Activated CD8-positive, alpha-beta T cell treated with anti-CD3 and anti-CD28 coated beads, Interleukin-2, amount 10 ng/mL, durations not matched to agents 7 days and 5 days (primary cell): ENCODE measurements around the gene CUL5. TPM values are rescaled to one million over a fixed set of nuclear protein-coding genes. Genes with fewer than 3 reads are reported as not detected.

ENCODE experiments used
- ATAC-seq: fragments of 150-1000 bp; cut with Tn5 transposase; one replicate; pipeline ENCODE4 v1.10.0; 2021; ENCODE audit warnings: moderate library complexity
- CTCF ChIA-PET: fragments of 350-600 bp; sonication (Branson Sonifier 250); formaldehyde crosslinking; loops from one replicate; lab custom pipeline; 2021; ENCODE audit warnings: antibody characterized with exemption; lab: Charles Lee
- POLR2A ChIA-PET: fragments of 350-600 bp; sonication (Branson Sonifier 250); formaldehyde crosslinking; loops from one replicate; lab custom pipeline; 2021; ENCODE audit warnings: antibody characterized with exemption; lab: Charles Lee
- DNase-seq: peaks from one replicate; pipeline ENCODE4 v3.0.0-alpha.2; 2020
- H3K27ac Mint-ChIP-seq: one replicate; pipeline ENCODE4 v1.8.0; 2021; ENCODE audit warnings: mild to moderate bottlenecking, mixed read lengths
- H3K27me3 Mint-ChIP-seq: one replicate; pipeline ENCODE4 v1.8.0; 2021; ENCODE audit warnings: low read depth, mixed read lengths
- H3K36me3 Mint-ChIP-seq: one replicate; pipeline ENCODE4 v1.8.0; 2021; ENCODE audit warnings: low read depth, mixed read lengths
- H3K4me1 Mint-ChIP-seq: one replicate; pipeline ENCODE4 v1.8.0; 2021; ENCODE audit warnings: low read depth, mixed read lengths
- H3K4me3 Mint-ChIP-seq: one replicate; pipeline ENCODE4 v1.8.0; 2021; ENCODE audit warnings: mild to moderate bottlenecking, mixed read lengths
- H3K9me3 Mint-ChIP-seq: one replicate; pipeline ENCODE4 v1.8.0; 2022; ENCODE audit warnings: mixed read lengths; ENCODE audit not compliant: insufficient read depth
- total RNA-seq, 2 experiments: library from RNA; stranded (reverse); gene quantifications; one replicate each; pipeline ENCODE4 v1.2.3, GENCODE V29; 2021

The CUL5 gene
- total RNA-seq, 2 experiments from 2014 or later: 29.7 to 31.3 TPM

DNA sequence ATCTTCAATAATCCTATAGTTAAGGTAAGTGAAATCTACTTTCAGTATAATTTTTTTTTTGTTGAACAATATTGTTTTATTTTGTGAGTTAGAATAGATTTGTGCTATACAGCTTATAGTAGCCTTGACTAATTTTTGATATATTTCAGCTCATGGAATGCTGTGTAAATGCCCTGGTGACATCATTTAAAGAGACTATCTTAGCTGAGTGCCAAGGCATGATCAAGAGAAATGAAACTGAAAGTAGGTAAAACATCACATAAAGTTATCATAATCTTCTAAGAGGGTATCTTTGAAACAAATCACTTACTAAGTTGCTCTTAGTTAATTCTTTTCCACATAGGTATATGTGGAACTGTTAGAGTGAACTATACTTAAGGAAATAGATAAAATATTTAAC, 61.2 kb downstream of the CUL5 start:
- Mint-ChIP-seq H3K4me3 (peak overlapping the region; percentile 46), H3K36me3 (peaks cover 37% of the 10 kb centered on the region), H3K27me3 (no peaks in the 10 kb centered on the region), H3K9me3 (no peaks in the 10 kb centered on the region), H3K27ac (peak overlapping the region; percentile 78), H3K4me1 (peaks cover 19% of the 10 kb centered on the region)
- no peak for DNase-seq
- ATAC-seq: peak; percentile 89
- ChIA-PET POLR2A (interaction anchor here (1.8 kb wide), 1 partner anchor 61 kb away, joined by 4 read pairs; the partner anchor contains the start of gene CUL5), CTCF (interaction anchor here (1.7 kb wide), 1 partner anchor 61 kb away, joined by 7 read pairs; the partner anchor contains the start of gene CUL5)

DNA sequence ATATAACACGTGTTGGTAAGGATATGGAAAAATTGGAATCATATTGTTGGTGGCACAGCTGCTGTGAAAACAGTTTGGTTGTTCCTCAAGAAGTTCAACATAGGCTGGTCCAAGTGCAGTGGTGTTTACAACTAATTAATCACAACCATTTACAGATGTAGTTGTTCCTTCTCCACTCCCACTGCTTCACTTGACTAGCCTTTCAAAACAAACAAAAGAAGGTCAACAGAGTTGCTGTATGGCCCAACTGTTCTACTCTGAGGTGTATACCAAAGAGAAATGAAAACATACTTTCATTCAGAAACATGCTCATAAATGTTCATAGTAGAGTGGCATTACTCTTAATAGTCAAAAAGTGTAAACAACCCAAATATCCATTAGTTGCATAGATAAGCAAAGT, 76.1 kb downstream of the CUL5 start:
- H3K9me3 Mint-ChIP-seq: no peaks in the 10 kb centered on the region
- H3K27ac Mint-ChIP-seq: no peak overlapping the region
- no peaks in the 10 kb centered on the region for H3K4me1 Mint-ChIP-seq
- ChIA-PET CTCF (no interaction called here), POLR2A (interaction anchor here (0.6 kb wide), 1 partner anchor 580 kb away, joined by 3 read pairs; no protein-coding TSS in a partner anchor)
- DNase-seq: no peak
- H3K36me3 Mint-ChIP-seq: peaks cover 36% of the 10 kb centered on the region
- no peaks in the 10 kb centered on the region for H3K27me3 Mint-ChIP-seq
- ATAC-seq: no peak
- H3K4me3 Mint-ChIP-seq: no peak overlapping the region

DNA sequence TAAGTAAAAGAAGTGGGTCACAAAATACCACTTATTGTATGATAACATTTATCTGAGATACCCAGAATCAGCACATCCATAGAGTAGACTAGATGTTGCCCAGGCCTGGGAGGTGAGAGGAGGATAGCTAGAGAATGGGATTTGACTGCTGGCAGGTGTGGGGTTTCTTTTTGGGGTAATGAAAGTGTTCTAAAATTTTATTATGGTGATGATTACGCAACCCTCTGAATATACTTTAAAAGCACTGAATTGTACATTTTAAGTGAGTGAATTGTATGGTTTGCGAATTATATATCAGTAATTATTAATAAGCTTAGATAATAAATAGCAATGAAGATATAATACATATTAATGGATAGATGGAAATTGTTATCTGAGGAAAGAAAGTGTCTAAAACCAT, 77.0 kb downstream of the CUL5 start:
- ChIA-PET CTCF (interaction anchor here (0.8 kb wide), 1 partner anchor 62 kb away, joined by 3 read pairs; no protein-coding TSS in a partner anchor), POLR2A (no interaction called here)
- Mint-ChIP-seq H3K27ac (no peak overlapping the region), H3K9me3 (no peaks in the 10 kb centered on the region), H3K4me3 (no peak overlapping the region), H3K4me1 (no peaks in the 10 kb centered on the region), H3K27me3 (no peaks in the 10 kb centered on the region), H3K36me3 (peaks cover 32% of the 10 kb centered on the region)
- no peak for DNase-seq
- ATAC-seq: no peak

DNA sequence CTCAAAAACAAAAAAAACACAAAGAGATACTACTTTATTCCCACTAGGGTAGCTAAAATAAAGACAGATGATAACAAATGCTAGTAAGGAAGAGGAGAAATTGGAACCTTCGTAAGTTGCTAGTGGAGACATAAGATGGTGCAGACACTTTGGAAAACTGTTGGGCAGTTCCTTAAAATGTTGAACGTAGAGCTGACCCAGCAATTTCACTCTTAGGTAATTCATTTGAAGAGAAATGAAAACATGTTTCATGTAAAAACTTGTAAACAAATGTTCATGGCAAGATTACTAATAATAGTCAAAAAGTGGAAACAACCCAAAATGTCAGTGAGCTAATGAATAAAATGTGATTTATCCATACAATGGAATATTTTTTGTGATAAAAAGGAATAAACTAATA, 83.4 kb downstream of the CUL5 start:
- no peaks in the 10 kb centered on the region for H3K9me3 Mint-ChIP-seq
- POLR2A ChIA-PET: interaction anchor here (0.6 kb wide), 1 partner anchor 474 kb away, joined by 3 read pairs; no protein-coding TSS in a partner anchor
- peaks cover 30% of the 10 kb centered on the region for H3K36me3 Mint-ChIP-seq
- H3K4me1 Mint-ChIP-seq: no peaks in the 10 kb centered on the region
- H3K27me3 Mint-ChIP-seq: no peaks in the 10 kb centered on the region
- no peak for DNase-seq
- ATAC-seq: no peak
- no peak overlapping the region for H3K27ac Mint-ChIP-seq
- no peak overlapping the region for H3K4me3 Mint-ChIP-seq
- CTCF ChIA-PET: interaction anchor here (1.0 kb wide), 1 partner anchor 83 kb away, joined by 4 read pairs; the partner anchor contains the start of gene CUL5

DNA sequence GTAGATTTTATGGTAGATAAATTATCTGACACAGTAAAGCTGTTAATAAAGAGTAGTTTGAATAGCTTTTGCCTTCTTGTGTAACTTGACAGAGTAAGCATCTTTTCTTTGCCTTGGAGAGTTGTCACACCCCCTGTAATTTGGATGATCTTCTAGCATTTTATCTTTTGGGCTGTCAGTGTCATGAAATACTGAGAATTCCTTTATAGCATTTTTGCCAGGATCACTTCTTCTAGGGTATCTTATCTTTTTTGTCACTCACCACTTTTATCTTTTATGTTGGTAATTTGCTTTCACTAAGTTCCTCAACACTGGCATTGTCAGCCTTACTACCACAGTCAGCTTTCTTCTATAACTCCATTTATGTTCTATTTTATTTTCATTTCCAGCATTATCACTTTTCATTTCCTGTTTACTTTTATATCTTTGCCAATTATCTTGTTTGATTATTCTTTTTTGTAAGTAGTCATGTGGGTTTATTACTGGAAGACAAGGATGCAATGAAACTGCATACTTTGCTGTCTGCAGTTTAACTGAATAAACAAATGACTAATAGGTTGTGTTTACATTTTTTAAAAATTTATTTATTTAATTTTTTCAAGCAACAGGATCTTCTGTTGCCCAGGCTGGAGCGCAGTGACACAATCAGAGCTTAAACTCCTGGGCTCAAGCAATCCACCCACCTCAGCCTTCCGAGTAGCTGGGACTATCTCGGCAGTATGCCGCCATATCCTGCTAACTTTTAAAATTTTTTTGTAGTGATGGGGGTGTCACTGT, 84.6 kb downstream of the CUL5 start:
- ChIA-PET POLR2A (interaction anchor here (0.5 kb wide), 1 partner anchor 20 kb away, joined by 3 read pairs; no protein-coding TSS in a partner anchor), CTCF (interaction anchor here (1.7 to 2.4 kb wide), 3 partner anchors 25 to 85 kb away, joined by 3 to 8 read pairs (median 4); partner anchors contain the start of gene CUL5)
- no peak for DNase-seq
- H3K4me3 Mint-ChIP-seq: no peak overlapping the region
- ATAC-seq: no peak
- H3K27me3 Mint-ChIP-seq: no peaks in the 10 kb centered on the region
- H3K9me3 Mint-ChIP-seq: no peaks in the 10 kb centered on the region
- H3K27ac Mint-ChIP-seq: no peak overlapping the region
- no peaks in the 10 kb centered on the region for H3K4me1 Mint-ChIP-seq
- H3K36me3 Mint-ChIP-seq: peaks cover 36% of the 10 kb centered on the region

DNA sequence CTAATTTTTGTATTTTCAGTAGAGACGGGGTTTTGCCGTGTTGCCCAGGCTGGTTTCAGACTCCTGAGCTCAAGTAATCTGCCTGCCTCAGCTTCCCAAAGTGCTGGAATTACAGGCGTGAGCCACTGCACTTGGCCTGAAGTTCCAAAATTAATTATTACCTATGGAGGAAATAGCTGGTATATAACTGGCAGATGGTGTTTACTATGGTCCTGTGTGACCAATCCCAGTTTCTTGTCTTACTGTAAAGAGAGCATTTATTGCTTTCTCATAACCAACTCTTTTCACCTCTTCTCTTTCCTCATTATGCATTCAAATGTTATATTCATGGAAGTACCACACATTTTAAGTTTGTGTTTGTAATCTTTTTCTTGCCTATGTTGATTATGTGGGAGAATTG, 88.5 kb downstream of the CUL5 start:
- Mint-ChIP-seq H3K27me3 (no peaks in the 10 kb centered on the region), H3K4me1 (no peaks in the 10 kb centered on the region), H3K27ac (no peak overlapping the region), H3K4me3 (no peak overlapping the region), H3K9me3 (no peaks in the 10 kb centered on the region), H3K36me3 (peaks cover 34% of the 10 kb centered on the region)
- ATAC-seq (no peak), DNase-seq (no peak)
- ChIA-PET CTCF (interaction anchor here (1.0 to 1.1 kb wide), 2 partner anchors 52 to 98 kb away, joined by 3 read pairs; no protein-coding TSS in a partner anchor), POLR2A (no interaction called here)

DNA sequence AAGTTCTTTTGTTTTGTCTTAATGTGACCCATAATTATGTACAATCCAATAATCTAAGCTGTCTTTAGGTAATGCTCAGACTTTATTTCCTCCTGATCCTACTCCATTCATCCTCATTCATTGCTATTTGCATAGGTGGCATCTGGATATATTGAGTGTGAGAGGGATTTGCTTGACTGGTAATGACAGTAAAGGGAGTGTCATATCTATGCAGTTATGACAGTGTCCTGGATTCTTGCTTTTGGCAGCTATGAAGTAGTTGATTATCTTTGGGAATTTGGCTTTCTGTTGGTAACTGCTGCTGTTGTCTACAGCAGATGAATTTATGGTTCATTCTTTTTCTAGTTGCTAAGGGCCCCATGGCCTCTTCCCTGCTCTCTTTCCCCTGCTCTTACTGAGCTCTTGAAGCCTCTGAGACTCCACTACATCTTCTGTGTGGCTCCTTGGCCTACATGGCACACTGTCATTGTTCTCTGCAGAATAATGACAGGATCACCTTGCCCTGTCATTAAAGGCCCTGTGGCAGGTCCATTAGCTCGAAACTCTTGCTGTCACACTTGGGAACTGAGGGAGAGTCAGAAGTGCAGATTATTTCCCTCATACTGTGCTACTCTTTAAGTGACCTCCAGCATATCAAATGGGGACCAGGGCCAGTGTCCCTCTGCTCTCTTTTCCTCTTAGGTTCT, 92.5 kb downstream of the CUL5 start:
- ATAC-seq: no peak
- H3K4me1 Mint-ChIP-seq: no peaks in the 10 kb centered on the region
- no peaks in the 10 kb centered on the region for H3K9me3 Mint-ChIP-seq
- H3K36me3 Mint-ChIP-seq: peaks cover 26% of the 10 kb centered on the region
- no peak for DNase-seq
- no peaks in the 10 kb centered on the region for H3K27me3 Mint-ChIP-seq
- no peak overlapping the region for H3K4me3 Mint-ChIP-seq
- ChIA-PET POLR2A (no interaction called here), CTCF (no interaction called here)
- no peak overlapping the region for H3K27ac Mint-ChIP-seq

DNA sequence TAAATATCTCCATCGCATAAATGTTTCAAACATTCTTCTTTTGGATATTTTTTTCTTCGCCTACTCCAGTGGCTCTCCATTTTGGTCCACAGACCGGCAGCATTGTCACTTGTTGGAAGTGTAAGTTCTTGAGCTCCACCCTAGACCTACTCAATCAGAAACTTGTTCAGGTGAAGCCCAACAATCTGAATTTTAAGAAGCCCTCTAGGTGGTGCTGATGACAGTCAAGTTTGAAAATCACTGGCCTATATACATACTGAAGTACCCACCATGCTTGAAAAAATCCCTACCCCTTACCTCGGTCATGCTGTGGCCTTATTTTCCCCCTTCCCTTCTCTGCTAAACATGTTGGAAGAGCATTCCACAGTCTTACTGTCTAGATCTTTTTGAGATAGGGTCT, 102.4 kb downstream of the CUL5 start:
- H3K36me3 Mint-ChIP-seq: no peaks in the 10 kb centered on the region
- ChIA-PET POLR2A (no interaction called here), CTCF (interaction anchor here (0.7 to 1.1 kb wide), 4 partner anchors 9 to 535 kb away, joined by 3 to 4 read pairs (median 4); partner anchors contain the start of gene CUL5)
- H3K4me1 Mint-ChIP-seq: peaks cover 6% of the 10 kb centered on the region
- H3K27ac Mint-ChIP-seq: no peak overlapping the region
- H3K4me3 Mint-ChIP-seq: no peak overlapping the region
- H3K9me3 Mint-ChIP-seq: no peaks in the 10 kb centered on the region
- ATAC-seq: no peak
- DNase-seq: no peak
- H3K27me3 Mint-ChIP-seq: no peaks in the 10 kb centered on the region

DNA sequence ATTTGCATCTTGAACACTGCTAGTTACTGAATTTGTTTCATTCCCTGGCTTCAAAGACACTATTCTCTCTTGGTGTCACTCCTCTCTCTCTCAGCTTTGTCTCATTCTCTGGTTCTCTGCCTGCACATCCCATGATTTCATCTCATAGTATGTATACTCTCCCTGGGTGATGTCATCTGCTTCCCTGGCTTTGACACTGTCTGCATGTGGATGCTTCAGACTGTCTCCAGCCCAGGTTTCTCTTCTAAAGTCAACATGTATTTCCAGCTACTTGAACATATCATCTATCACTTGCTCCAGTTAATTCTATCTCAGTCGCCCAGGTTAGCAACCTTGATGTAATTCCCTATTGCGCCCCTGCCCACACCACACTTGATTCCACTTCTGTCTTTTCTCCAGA, 103.4 kb downstream of the CUL5 start:
- CTCF ChIA-PET: interaction anchor here (0.8 to 1.1 kb wide), 3 partner anchors 9 to 103 kb away, joined by 3 to 4 read pairs (median 4); partner anchors contain the start of gene CUL5
- Mint-ChIP-seq H3K9me3 (no peaks in the 10 kb centered on the region), H3K27ac (no peak overlapping the region)

DNA sequence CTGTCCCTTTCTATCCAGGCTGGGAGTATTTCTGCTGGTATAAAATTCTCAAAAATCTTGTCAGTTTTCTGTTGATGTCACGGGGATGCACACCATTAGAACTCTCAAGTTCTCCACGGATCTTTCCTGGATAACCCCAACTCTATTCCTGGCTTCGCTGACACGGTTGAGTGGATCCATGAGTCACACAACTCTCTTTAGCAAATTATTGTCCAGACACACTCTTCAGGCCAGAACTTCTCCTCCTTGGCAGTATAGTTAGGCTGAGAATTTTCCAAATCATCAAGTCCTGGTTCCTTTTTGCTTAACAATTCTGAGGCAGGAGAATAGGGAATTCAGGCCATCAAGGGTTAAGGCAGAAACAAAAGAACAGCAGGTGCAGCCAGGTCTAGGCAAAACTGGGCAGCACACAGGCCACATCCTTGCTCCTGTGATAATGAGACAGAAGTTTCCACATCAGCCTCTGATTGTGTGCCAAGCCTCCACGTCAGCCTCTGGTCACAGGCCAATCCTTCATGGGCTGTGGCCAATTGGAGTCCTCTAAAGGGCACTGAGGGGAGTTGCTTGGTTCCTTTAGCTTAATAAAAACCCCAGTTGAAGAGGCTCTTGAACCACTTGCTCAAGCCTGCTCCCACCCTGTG, 106.9 kb downstream of the CUL5 start:
- H3K4me3 Mint-ChIP-seq: no peak overlapping the region
- ATAC-seq (no peak), DNase-seq (no peak)
- H3K4me1 Mint-ChIP-seq: peaks cover 8% of the 10 kb centered on the region
- H3K27ac Mint-ChIP-seq: no peak overlapping the region
- CTCF ChIA-PET: no interaction called here
- no peaks in the 10 kb centered on the region for H3K36me3 Mint-ChIP-seq
- POLR2A ChIA-PET: no interaction called here
- H3K9me3 Mint-ChIP-seq: no peaks in the 10 kb centered on the region
- H3K27me3 Mint-ChIP-seq: no peaks in the 10 kb centered on the region

More for the DNA sequence above, 103.4 kb downstream of the CUL5 start:
- Mint-ChIP-seq H3K4me1 (peaks cover 6% of the 10 kb centered on the region), H3K36me3 (no peaks in the 10 kb centered on the region), H3K27me3 (no peaks in the 10 kb centered on the region), H3K4me3 (no peak overlapping the region)
- POLR2A ChIA-PET: no interaction called here
- no peak for DNase-seq
- no peak for ATAC-seq

DNA sequence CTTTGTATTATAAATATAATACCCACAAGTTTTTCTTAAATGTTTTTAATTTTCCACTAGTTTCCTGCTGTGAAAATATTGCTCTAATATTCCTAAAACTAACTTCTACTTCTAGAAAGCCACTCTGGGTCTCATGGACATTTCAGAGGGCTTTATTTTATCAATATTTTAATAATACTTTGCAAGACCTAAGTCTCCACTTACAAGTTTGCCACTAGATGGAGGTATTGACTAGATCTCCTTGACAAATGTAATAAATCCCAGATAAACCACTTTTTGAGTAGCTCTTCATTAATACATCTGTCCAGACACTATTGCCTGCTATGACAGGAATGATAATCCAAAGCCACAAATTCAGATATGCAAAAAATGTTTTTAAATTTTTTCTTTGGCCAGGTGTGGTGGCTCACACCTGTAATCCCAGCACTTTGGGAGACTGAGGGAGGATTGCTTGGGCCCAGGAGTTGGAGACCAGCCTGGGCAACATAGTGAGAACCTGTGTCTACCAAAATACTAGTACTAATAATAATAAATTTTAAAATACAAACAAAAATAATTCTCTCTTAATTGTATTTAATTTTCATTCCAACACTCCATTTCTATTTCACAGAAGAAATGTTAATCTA, 109.2 kb downstream of the CUL5 start:
- DNase-seq: no peak
- ChIA-PET CTCF (interaction anchor here (0.6 to 3.0 kb wide), 22 partner anchors 9 to 618 kb away, joined by 3 to 39 read pairs (median 4); partner anchors contain the start of genes CUL5, DDX10, EXPH5 and NPAT), POLR2A (interaction anchor here (1.2 kb wide), 1 partner anchor 109 kb away, joined by 3 read pairs; the partner anchor contains the start of gene CUL5)
- Mint-ChIP-seq H3K4me1 (peaks cover 19% of the 10 kb centered on the region), H3K27me3 (no peaks in the 10 kb centered on the region), H3K27ac (no peak overlapping the region), H3K9me3 (no peaks in the 10 kb centered on the region), H3K4me3 (no peak overlapping the region), H3K36me3 (peaks cover 3% of the 10 kb centered on the region)
- no peak for ATAC-seq
